GM12878 (cell line): Measurements from ENCODE around the gene INF2. TPM values are rescaled to one million over a fixed set of nuclear protein-coding genes. Genes with fewer than 3 reads are reported as not detected.

Source experiments
- ATAC-seq: fragments of 200-7000 bp; cut with Tn5 transposase; 3 replicates; pipeline ENCODE4 v1.9.1; 2020; ENCODE audit warnings: mild to moderate bottlenecking, moderate library complexity
- BruUV-seq: library from RNA; stranded (reverse); fragments of 400-500 nt; replicated peaks from 2 replicates; lab custom pipeline; 2021; lab: Mats Ljungman, UMichigan
- CTCF ChIA-PET: fragments of 300-600 bp; sonication (Branson Sonifier 250); formaldehyde crosslinking; extraction: SDS; loops from one replicate; lab custom pipeline; 2021; ENCODE audit warnings: inconsistent platforms; lab: Yijun Ruan, JAX
- POLR2A ChIA-PET: fragments of 350-600 bp; formaldehyde crosslinking; extraction: SDS; loops from one replicate; lab custom pipeline; 2021; ENCODE audit warnings: inconsistent platforms; lab: Charles Lee
- RAD21 ChIA-PET: fragments of 300-600 bp; sonication (Branson Sonifier 250); formaldehyde crosslinking; loops from one replicate; lab custom pipeline; 2023; ENCODE audit warnings: antibody characterized with exemption; ENCODE audit not compliant: unreplicated experiment; lab: Charles Lee
- SMC1A ChIA-PET: fragments of 300-600 bp; sonication (Branson Sonifier 250); formaldehyde crosslinking; loops from one replicate; lab custom pipeline; 2023; ENCODE audit not compliant: unreplicated experiment, uncharacterized antibody; lab: Charles Lee
- DNase-seq: peaks from one replicate; pipeline ENCODE4 v3.0.0-alpha.2; 2011; ENCODE audit warnings: low read depth, low spot score
- FAIRE-seq: peaks from 3 replicates; lab custom pipeline; 2011; peaks lifted over from hg19 to GRCh38; lab: Jason Lieb, UNC
- H2AFZ ChIP-seq: 2 replicates; pipeline ENCODE4 v1.6.0; 2011; ENCODE audit warnings: low read depth, low read length, control low read depth; ENCODE audit not compliant: control insufficient read depth
- H3K27ac ChIP-seq: 2 replicates; pipeline ENCODE4 v1.5.1; 2011; ENCODE audit warnings: control low read depth; ENCODE audit not compliant: control insufficient read depth, insufficient read depth
- H3K27me3 ChIP-seq, 2 experiments: replicated peaks in 1 of 2; 2 replicates each; pipeline versions ENCODE4 v1.6.0 to v1.6.1; 2011; ENCODE audit warnings: low read length in 1 of 2; ENCODE audit not compliant: control insufficient read depth in 2 of 2, insufficient read depth in 2 of 2
- H3K36me3 ChIP-seq, 2 experiments: 2 replicates each; pipeline ENCODE4 v1.5.1; 2011; ENCODE audit warnings: low read length in 1 of 2; ENCODE audit not compliant: control insufficient read depth in 2 of 2, insufficient read depth in 2 of 2
- H3K4me1 ChIP-seq: 2 replicates; pipeline ENCODE4 v1.6.1; 2011; ENCODE audit warnings: mild to moderate bottlenecking, low read length, moderate library complexity, mixed read lengths; ENCODE audit not compliant: control insufficient read depth, insufficient read depth
- H3K4me2 ChIP-seq: 2 replicates; pipeline ENCODE4 v1.6.0; 2011; ENCODE audit warnings: control low read depth; ENCODE audit not compliant: control insufficient read depth, insufficient read depth
- H3K4me3 ChIP-seq: fragments of 200-600 bp; sonication (generic); 2 replicates; pipeline ENCODE4 v1.5.1; 2016
- H3K79me2 ChIP-seq: 2 replicates; pipeline ENCODE4 v1.6.0; 2011; ENCODE audit warnings: low read length; ENCODE audit not compliant: control insufficient read depth, insufficient read depth
- H3K9ac ChIP-seq: 2 replicates; pipeline ENCODE4 v1.8.0; 2011; ENCODE audit warnings: low read length, control low read depth, mixed read lengths; ENCODE audit not compliant: control insufficient read depth, insufficient read depth
- H3K9me3 ChIP-seq: replicated peaks from 3 replicates; pipeline ENCODE4 v1.5.1; 2011; ENCODE audit warnings: mild to moderate bottlenecking, low read length; ENCODE audit not compliant: control insufficient read depth, insufficient read depth
- H4K20me1 ChIP-seq: 2 replicates; pipeline ENCODE4 v1.6.0; 2011; ENCODE audit not compliant: control insufficient read depth, insufficient read depth
- HSF1 ChIP-seq: fragments of 150-350 bp; IDR thresholded peaks from 2 replicates; pipeline ENCODE4 v1.6.1; 2014; ENCODE audit warnings: mild to moderate bottlenecking, low read depth, low read length
- POLR2A ChIP-seq: IDR thresholded peaks from 2 replicates; pipeline ENCODE4 v1.6.1; 2011; ENCODE audit warnings: low read depth, mild to moderate bottlenecking, low read length
- WGBS: methylation state at CpG from one replicate; pipeline ENCODE4 v1.1.6; 2016; ENCODE audit warnings: low lambda C conversion rate; ENCODE audit not compliant: insufficient replicate concordance, insufficient coverage; ENCODE audit errors: missing lambda C conversion rate; 5-methylcytosine and 5-hydroxymethylcytosine counted together
- in situ Hi-C: fragments of 300-500 bp; cut with MboI; formaldehyde crosslinking; loops from 9 replicates; pipeline ENCODE4 v1.14.3; 2018; ENCODE audit warnings: mixed read lengths
- intact Hi-C: fragments of 100-400 bp; cut with micrococcal nuclease; formaldehyde crosslinking; loops from one replicate; pipeline ENCODE4 v1.14.2; 2022; ENCODE audit not compliant: unreplicated experiment
- microRNA-seq: library from miRNA; unstranded; fragments of <30 nt; microRNA quantifications from one replicate; pipeline ENCODE4, GENCODE V29; 2018
- polyA plus RNA-seq, 11 experiments: library from polyadenylated mRNA; depleted of rRNA in 4 of 11; unstranded in 6 of 11; stranded (reverse) in 5 of 11; fragments of >200 nt; fragmentation: Nextera tagmentation in 4 of 11; fragmentation: Illumina TruSeq in 1 of 11; extraction: Ambion mirVana in 4 of 11; extraction: Trizol in 1 of 11; gene quantifications; 1 replicate in 1 of 11; 2 replicates in 10 of 11; pipeline versions ENCODE4 v1.2.1 to v1.2.3, GENCODE V29; 2011 to 2016; ENCODE audit warnings: inconsistent platforms in 2 of 11, missing spikeins in 2 of 11, low read depth in 1 of 11
- small RNA-seq: library from RNA; depleted of rRNA; stranded (forward); fragments of <200 nt; gene quantifications from one replicate; pipeline ENCODE3, GENCODE V24; 2014
- total RNA-seq, 4 experiments: library from RNA; depleted of rRNA in 3 of 4; stranded (reverse); fragments of >200 nt in 3 of 4; fragmentation: Illumina TruSeq in 1 of 4; extraction: Trizol in 1 of 4; gene quantifications; 2 replicates each; pipeline versions ENCODE4 v1.2.1 to v1.2.3, GENCODE V29; 2013 to 2021

The INF2 gene
- total and polyA plus RNA-seq, 10 of the 15 experiments (the other 5 are each of a cell fraction or from before 2014, with no cell fraction given): 0.72 to 43.2 (median 8.3) TPM

GRCh38 chr14:104771374-104771773, 82.0 kb downstream of the INF2 start:
- Histone ChIP-seq H3K27me3 (no peaks in the 10 kb centered on the region), H3K4me2 (no peak overlapping the region), H3K9ac (no peak overlapping the region), H3K79me2 (no peaks in the 10 kb centered on the region), H4K20me1 (no peaks in the 10 kb centered on the region), H2AFZ (no peak overlapping the region), H3K27ac (no peak overlapping the region)
- RAD21 ChIA-PET: interaction anchor here (3.5 kb wide), 1 partner anchor 19 kb away, joined by 8 read pairs; the partner anchor contains the start of gene SIVA1
- intact Hi-C loops: no loop called here
- no peak for DNase-seq
- ATAC-seq: no peak
- in situ Hi-C loops: no loop called here
- 97% methylated on average over 4 of the region's 4 CpGs for WGBS
- CTCF ChIA-PET: interaction anchor here (0.7 to 1.6 kb wide), 4 partner anchors 18 to 55 kb away, joined by 3 to 16 read pairs (median 3); partner anchors contain the start of gene SIVA1
- TF ChIP-seq HSF1: no peak
- peak; percentile 47; the same call in 1 of the 2 replicates for TF ChIP-seq POLR2A
- TF ChIP-seq, all 136 proteins: peak for 1
- no peak overlapping the region for H3K4me3 ChIP-seq
- no peaks in the 10 kb centered on the region; the same call in 1 of the 2 replicates for H3K4me1 ChIP-seq
- ChIA-PET SMC1A (no interaction called here), POLR2A (no interaction called here)
- no peaks in the 10 kb centered on the region; the same call in 2 of the 3 replicates for H3K9me3 ChIP-seq
- FAIRE-seq: no peak
- BruUV-seq: no TSS peak
- H3K36me3 ChIP-seq: peaks cover 5 to 20% of the 10 kb centered on the region in 2 experiments; a peak in 3 of 4 replicates

Small RNA genes within 50 kb of the gene (microRNA-seq; reads per million reads assigned to microRNA genes)
- 0.56 reads per million for gene MIR4710

Small RNA genes within 50 kb of the gene (small RNA-seq; reads per million reads assigned to genes)
- not detected for gene MIR4710

Other genes starting within 250 kb of the INF2 start
Only the 7 nearest of the 8 such genes appear.
- gene C14orf180, start 109.9 kb upstream of the INF2 start, total RNA-seq (2014; rRNA removed): not detected in 2 replicates
- not detected in 2 replicates for gene C14orf180, start 109.9 kb upstream of the INF2 start, total RNA-seq (2014; rRNA removed; fragmentation: Illumina TruSeq; extraction: Trizol)
- not detected in 2 replicates for gene C14orf180, start 109.9 kb upstream of the INF2 start, total RNA-seq (2021)
- gene C14orf180, start 109.9 kb upstream of the INF2 start, polyA plus RNA-seq (2011; rRNA removed): not detected in 2 replicates
- gene C14orf180, start 109.9 kb upstream of the INF2 start, polyA plus RNA-seq (2014; fragmentation: Illumina TruSeq; extraction: Trizol): not detected in 2 replicates
- not detected for gene C14orf180, start 109.9 kb upstream of the INF2 start, polyA plus RNA-seq (2014; fragmentation: Nextera tagmentation; extraction: Ambion mirVana)
- not detected in 2 replicates for gene C14orf180, start 109.9 kb upstream of the INF2 start, polyA plus RNA-seq (2014; rRNA removed)
- gene C14orf180, start 109.9 kb upstream of the INF2 start, polyA plus RNA-seq (2016; fragmentation: Nextera tagmentation; extraction: Ambion mirVana): not detected
- gene TMEM179, start 84.8 kb upstream of the INF2 start, total RNA-seq (2014; rRNA removed): not detected in 2 replicates
- gene TMEM179, start 84.8 kb upstream of the INF2 start, total RNA-seq (2014; rRNA removed; fragmentation: Illumina TruSeq; extraction: Trizol): not detected in 2 replicates
- not detected in 2 replicates for gene TMEM179, start 84.8 kb upstream of the INF2 start, total RNA-seq (2021)
- gene TMEM179, start 84.8 kb upstream of the INF2 start, polyA plus RNA-seq (2011; rRNA removed): not detected in 2 replicates
- gene TMEM179, start 84.8 kb upstream of the INF2 start, polyA plus RNA-seq (2014; fragmentation: Illumina TruSeq; extraction: Trizol): not detected in 2 replicates
- not detected for gene TMEM179, start 84.8 kb upstream of the INF2 start, polyA plus RNA-seq (2014; fragmentation: Nextera tagmentation; extraction: Ambion mirVana)
- not detected in 2 replicates for gene TMEM179, start 84.8 kb upstream of the INF2 start, polyA plus RNA-seq (2014; rRNA removed)
- not detected for gene TMEM179, start 84.8 kb upstream of the INF2 start, polyA plus RNA-seq (2016; fragmentation: Nextera tagmentation; extraction: Ambion mirVana)
- gene ADSS1, start 34.6 kb downstream of the INF2 start, total RNA-seq (2014; rRNA removed): not detected in 2 replicates
- not detected in 2 replicates for gene ADSS1, start 34.6 kb downstream of the INF2 start, total RNA-seq (2014; rRNA removed; fragmentation: Illumina TruSeq; extraction: Trizol)
- gene ADSS1, start 34.6 kb downstream of the INF2 start, total RNA-seq (2021): 0.28 TPM in 1 of 2 replicates, not detected in the other
- gene ADSS1, start 34.6 kb downstream of the INF2 start, polyA plus RNA-seq (2011; rRNA removed): 0.19 and 0.39 TPM in 2 replicates
- gene ADSS1, start 34.6 kb downstream of the INF2 start, polyA plus RNA-seq (2014; fragmentation: Illumina TruSeq; extraction: Trizol): 0.12 TPM in 1 of 2 replicates, not detected in the other
- gene ADSS1, start 34.6 kb downstream of the INF2 start, polyA plus RNA-seq (2014; fragmentation: Nextera tagmentation; extraction: Ambion mirVana): under 1 TPM in 1 of 2 experiments, not detected in 1; 0.11 TPM
- 0.45 TPM in 1 of 2 replicates, not detected in the other for gene ADSS1, start 34.6 kb downstream of the INF2 start, polyA plus RNA-seq (2014; rRNA removed)
- not detected for gene ADSS1, start 34.6 kb downstream of the INF2 start, polyA plus RNA-seq (2016; fragmentation: Nextera tagmentation; extraction: Ambion mirVana)
- 182 and 197 TPM in 2 replicates for gene SIVA1, start 63.5 kb downstream of the INF2 start, total RNA-seq (2014; rRNA removed)
- 18.8 and 26.6 TPM in 2 replicates for gene SIVA1, start 63.5 kb downstream of the INF2 start, total RNA-seq (2014; rRNA removed; fragmentation: Illumina TruSeq; extraction: Trizol)
- 128 and 137 TPM in 2 replicates for gene SIVA1, start 63.5 kb downstream of the INF2 start, total RNA-seq (2021)
- gene SIVA1, start 63.5 kb downstream of the INF2 start, polyA plus RNA-seq (2011; rRNA removed): 29.6 and 75.5 TPM in 2 replicates
- gene SIVA1, start 63.5 kb downstream of the INF2 start, polyA plus RNA-seq (2014; fragmentation: Illumina TruSeq; extraction: Trizol): 4.0 and 7.6 TPM in 2 replicates
- 10 to 100 TPM in 1 of 2 experiments, 1 to 10 TPM in 1; 4.6 to 30.6 TPM for gene SIVA1, start 63.5 kb downstream of the INF2 start, polyA plus RNA-seq (2014; fragmentation: Nextera tagmentation; extraction: Ambion mirVana)
- gene SIVA1, start 63.5 kb downstream of the INF2 start, polyA plus RNA-seq (2014; rRNA removed): 173 and 207 TPM in 2 replicates
- 100 to 1,000 TPM; 270 to 282 TPM for gene SIVA1, start 63.5 kb downstream of the INF2 start, polyA plus RNA-seq (2016; fragmentation: Nextera tagmentation; extraction: Ambion mirVana)
- 70.8 and 83.6 TPM in 2 replicates for gene AKT1, start 106.1 kb downstream of the INF2 start, total RNA-seq (2014; rRNA removed)
- 55.9 and 62.4 TPM in 2 replicates for gene AKT1, start 106.1 kb downstream of the INF2 start, total RNA-seq (2014; rRNA removed; fragmentation: Illumina TruSeq; extraction: Trizol)
- gene AKT1, start 106.1 kb downstream of the INF2 start, total RNA-seq (2021): 102 and 110 TPM in 2 replicates
- gene AKT1, start 106.1 kb downstream of the INF2 start, polyA plus RNA-seq (2011; rRNA removed): 44.8 and 70.3 TPM in 2 replicates
- 19.3 and 55.4 TPM in 2 replicates for gene AKT1, start 106.1 kb downstream of the INF2 start, polyA plus RNA-seq (2014; fragmentation: Illumina TruSeq; extraction: Trizol)
- 1 to 10 TPM in 1 of 2 experiments, under 1 TPM in 1; 0.63 to 1.4 TPM for gene AKT1, start 106.1 kb downstream of the INF2 start, polyA plus RNA-seq (2014; fragmentation: Nextera tagmentation; extraction: Ambion mirVana)
- gene AKT1, start 106.1 kb downstream of the INF2 start, polyA plus RNA-seq (2014; rRNA removed): 92.3 and 101 TPM in 2 replicates
- gene AKT1, start 106.1 kb downstream of the INF2 start, polyA plus RNA-seq (2016; fragmentation: Nextera tagmentation; extraction: Ambion mirVana): 1 to 10 TPM; 9.0 to 9.2 TPM
- gene ZBTB42, start 111.5 kb downstream of the INF2 start, total RNA-seq (2014; rRNA removed): 0.33 and 0.68 TPM in 2 replicates
- 0.46 and 0.54 TPM in 2 replicates for gene ZBTB42, start 111.5 kb downstream of the INF2 start, total RNA-seq (2014; rRNA removed; fragmentation: Illumina TruSeq; extraction: Trizol)
- 1.2 and 1.3 TPM in 2 replicates for gene ZBTB42, start 111.5 kb downstream of the INF2 start, total RNA-seq (2021)
- gene ZBTB42, start 111.5 kb downstream of the INF2 start, polyA plus RNA-seq (2011; rRNA removed): 0.10 and 0.22 TPM in 2 replicates
- gene ZBTB42, start 111.5 kb downstream of the INF2 start, polyA plus RNA-seq (2014; fragmentation: Illumina TruSeq; extraction: Trizol): 0.13 TPM in 1 of 2 replicates, not detected in the other
- under 1 TPM in 1 of 2 experiments, not detected in 1; 0.05 TPM for gene ZBTB42, start 111.5 kb downstream of the INF2 start, polyA plus RNA-seq (2014; fragmentation: Nextera tagmentation; extraction: Ambion mirVana)
- 0.51 and 0.94 TPM in 2 replicates for gene ZBTB42, start 111.5 kb downstream of the INF2 start, polyA plus RNA-seq (2014; rRNA removed)
- gene ZBTB42, start 111.5 kb downstream of the INF2 start, polyA plus RNA-seq (2016; fragmentation: Nextera tagmentation; extraction: Ambion mirVana): under 1 TPM in 1 of 2 experiments, not detected in 1; 0.23 TPM
- gene CEP170B, start 175.7 kb downstream of the INF2 start, total RNA-seq (2014; rRNA removed): 0.06 and 0.16 TPM in 2 replicates
- 0.04 and 0.05 TPM in 2 replicates for gene CEP170B, start 175.7 kb downstream of the INF2 start, total RNA-seq (2014; rRNA removed; fragmentation: Illumina TruSeq; extraction: Trizol)
- gene CEP170B, start 175.7 kb downstream of the INF2 start, total RNA-seq (2021): 0.44 and 0.51 TPM in 2 replicates
- gene CEP170B, start 175.7 kb downstream of the INF2 start, polyA plus RNA-seq (2011; rRNA removed): 0.03 TPM in 1 of 2 replicates, not detected in the other
- gene CEP170B, start 175.7 kb downstream of the INF2 start, polyA plus RNA-seq (2014; fragmentation: Illumina TruSeq; extraction: Trizol): 0.01 TPM in 1 of 2 replicates, not detected in the other
- gene CEP170B, start 175.7 kb downstream of the INF2 start, polyA plus RNA-seq (2014; fragmentation: Nextera tagmentation; extraction: Ambion mirVana): not detected
- gene CEP170B, start 175.7 kb downstream of the INF2 start, polyA plus RNA-seq (2014; rRNA removed): 0.12 and 0.24 TPM in 2 replicates
- gene CEP170B, start 175.7 kb downstream of the INF2 start, polyA plus RNA-seq (2016; fragmentation: Nextera tagmentation; extraction: Ambion mirVana): not detected